HCT116 (cell line): ENCODE data around the gene FAP. TPM values are rescaled to one million over a fixed set of nuclear protein-coding genes. Genes with fewer than 3 reads are reported as not detected.

Experiments
- ATAC-seq: fragments of 200-7000 bp; cut with Tn5 transposase; 2 replicates; pipeline ENCODE4 v1.9.1; 2020; ENCODE audit warnings: mild to moderate bottlenecking, moderate library complexity
- BruUV-seq: library from RNA; stranded (reverse); fragments of 400-500 nt; replicated peaks from 2 replicates; lab custom pipeline; 2021; lab: Mats Ljungman, UMichigan
- CTCF ChIA-PET: fragments of 300-600 bp; sonication (Branson Sonifier 250); formaldehyde crosslinking; loops from one replicate; lab custom pipeline; 2021; ENCODE audit warnings: antibody characterized with exemption; lab: Charles Lee
- POLR2A ChIA-PET: fragments of 300-600, 350-600 bp; sonication (Branson Sonifier 250); formaldehyde crosslinking; loops from one replicate; lab custom pipeline; 2021; ENCODE audit warnings: antibody characterized with exemption; lab: Charles Lee
- RAD21 ChIA-PET, 2 experiments: fragments of 300-600 bp; sonication (Branson Sonifier 250); formaldehyde crosslinking; loops; one replicate each; lab custom pipeline; 2023; ENCODE audit warnings: low total read pairs in 2 of 2; ENCODE audit not compliant: uncharacterized antibody in 2 of 2, unreplicated experiment in 2 of 2, low non-redundant PET in 1 of 2; lab: Charles Lee
- DNase-seq: peaks from one replicate; pipeline ENCODE4 v3.0.0-alpha.2; 2010; ENCODE audit warnings: low read depth, low spot score
- H2AFZ ChIP-seq: fragments of 200-600 bp; shearing (Covaris generic), sonication (generic); 2 replicates; pipeline ENCODE4 v1.6.1; 2017; ENCODE audit warnings: low read depth, mixed run types, mixed read lengths, antibody characterized with exemption, low read length; ENCODE audit not compliant: poor library complexity, severe bottlenecking
- H3K27ac ChIP-seq: 2 replicates; pipeline ENCODE4 v1.5.1; 2012; ENCODE audit warnings: low read depth, low read length
- H3K27me3 ChIP-seq: fragments of 200-600 bp; sonication (generic); 2 replicates; pipeline ENCODE4 v1.6.1; 2016; ENCODE audit warnings: mixed run types, low read length, mixed read lengths; ENCODE audit not compliant: insufficient read depth
- H3K36me3 ChIP-seq, 2 experiments: fragments of 200-500 bp in 1 of 2; fragments of 200-600 bp in 1 of 2; sonication (Bioruptor generic) in 1 of 2; sonication (generic) in 1 of 2; 2 replicates each; pipeline versions ENCODE4 v1.5.1 to v1.6.1; 2014 to 2016; ENCODE audit warnings: low read length in 2 of 2, inconsistent platforms in 1 of 2, mixed read lengths in 1 of 2, mixed run types in 1 of 2; ENCODE audit not compliant: insufficient read depth in 2 of 2, control insufficient read depth in 1 of 2
- H3K4me1 ChIP-seq, 2 experiments: fragments of 200-600 bp in 1 of 2; sonication (generic) in 1 of 2; 2 replicates each; pipeline versions ENCODE4 v1.5.1 to v1.6.1; 2012 to 2017; ENCODE audit warnings: low read length in 2 of 2, inconsistent platforms in 1 of 2, mild to moderate bottlenecking in 1 of 2, mixed read lengths in 1 of 2, mixed run types in 1 of 2, moderate library complexity in 1 of 2; ENCODE audit not compliant: insufficient read depth in 2 of 2, control insufficient read depth in 1 of 2
- H3K4me2 ChIP-seq: fragments of 200-600 bp; sonication (generic); 2 replicates; pipeline ENCODE4 v1.6.1; 2017; ENCODE audit warnings: mixed run types, low read length, mixed read lengths
- H3K4me3 ChIP-seq, 2 experiments: fragments of 200-600 bp in 1 of 2; sonication (generic) in 1 of 2; replicated peaks in 1 of 2; 2 replicates each; pipeline ENCODE4 v1.5.1; 2011 to 2016; ENCODE audit warnings: low read length in 2 of 2, control low read depth in 1 of 2, low read depth in 1 of 2, mild to moderate bottlenecking in 1 of 2, mixed read lengths in 1 of 2, mixed run types in 1 of 2
- H3K79me2 ChIP-seq: fragments of 200-600 bp; sonication (generic); 2 replicates; pipeline ENCODE4 v1.6.1; 2017; ENCODE audit warnings: mild to moderate bottlenecking, mixed run types, low read length, moderate library complexity, mixed read lengths; ENCODE audit not compliant: insufficient read depth
- H3K9ac ChIP-seq: fragments of 200-600 bp; sonication (generic); 2 replicates; pipeline ENCODE4 v1.6.1; 2016; ENCODE audit warnings: low read length, mixed read lengths
- H3K9me2 ChIP-seq: fragments of 200-600 bp; sonication (generic), shearing (Covaris generic); 2 replicates; pipeline ENCODE4 v1.6.1; 2017; ENCODE audit warnings: mixed run types, mild to moderate bottlenecking, moderate library complexity; ENCODE audit not compliant: insufficient read depth
- H3K9me3 ChIP-seq, 2 experiments: fragments of 200-500 bp in 1 of 2; fragments of 200-600 bp in 1 of 2; sonication (Bioruptor generic) in 1 of 2; sonication (generic) in 1 of 2; 2 replicates each; pipeline ENCODE4 v1.6.1; 2014 to 2017; ENCODE audit warnings: low read length in 2 of 2, mixed read lengths in 2 of 2, inconsistent platforms in 1 of 2, low read depth in 1 of 2, mild to moderate bottlenecking in 1 of 2, mixed run types in 1 of 2, moderate library complexity in 1 of 2; ENCODE audit not compliant: control insufficient read depth in 1 of 2, insufficient read depth in 1 of 2
- H4K20me1 ChIP-seq: fragments of 200-600 bp; sonication (generic), shearing (Covaris generic); 2 replicates; pipeline ENCODE4 v1.6.1; 2017; ENCODE audit warnings: mixed run types, mild to moderate bottlenecking, moderate library complexity; ENCODE audit not compliant: insufficient read depth
- CBX3 ChIP-seq: IDR thresholded peaks from 2 replicates; pipeline ENCODE4 v1.6.1; 2012; ENCODE audit warnings: low read depth
- EGR1 ChIP-seq: IDR thresholded peaks from 2 replicates; pipeline ENCODE4 v1.6.1; 2012; ENCODE audit warnings: low read depth
- EZH2phosphoT487 ChIP-seq: fragments of 200-600 bp; IDR thresholded peaks from 2 replicates; pipeline ENCODE4 v1.6.1; 2018; ENCODE audit warnings: antibody characterized with exemption, borderline replicate concordance
- JUND ChIP-seq: IDR thresholded peaks from 2 replicates; pipeline ENCODE4 v1.6.1; 2012
- POLR2AphosphoS5 ChIP-seq: IDR thresholded peaks from 2 replicates; pipeline ENCODE4 v1.6.1; 2011; ENCODE audit warnings: mild to moderate bottlenecking, low read depth, low read length, moderate library complexity
- RAD21 ChIP-seq: IDR thresholded peaks from 2 replicates; pipeline ENCODE4 v1.6.1; 2012; ENCODE audit warnings: low read depth, mild to moderate bottlenecking
- YY1 ChIP-seq: IDR thresholded peaks from 2 replicates; pipeline ENCODE4 v1.6.1; 2011; ENCODE audit warnings: low read length, low read depth, moderate library complexity, mild to moderate bottlenecking; ENCODE audit not compliant: insufficient replicate concordance; ENCODE audit errors: extremely low read depth
- ZFX ChIP-seq: fragments of 450-650 bp; IDR thresholded peaks from 2 replicates; pipeline ENCODE4 v1.6.1; 2017
- ZNF274 ChIP-seq: fragments of 200-500 bp; sonication (Bioruptor generic); IDR thresholded peaks from 2 replicates; pipeline ENCODE4 v1.6.1; 2014; ENCODE audit warnings: mild to moderate bottlenecking, low read depth, low read length, inconsistent platforms
- intact Hi-C: fragments of 100-400 bp; cut with micrococcal nuclease; formaldehyde crosslinking; loops from 2 replicates; pipeline ENCODE4 v1.10.0; 2022
- total RNA-seq: library from RNA; stranded (reverse); gene quantifications from one replicate; pipeline ENCODE4 v1.2.1, GENCODE V29; 2021; ENCODE audit not compliant: unreplicated experiment
- TF ChIP-seq, protein P1 (sequence below): IDR thresholded peaks from 2 replicates; pipeline ENCODE4 v1.6.1; 2012
- TF ChIP-seq, protein P2 (sequence below): IDR thresholded peaks from 2 replicates; pipeline ENCODE4 v1.6.1; 2012
- TF ChIP-seq, protein P3 (sequence below): IDR thresholded peaks from 2 replicates; pipeline ENCODE4 v1.6.1; 2012; ENCODE audit warnings: low read depth

The FAP gene
- total RNA-seq, 1 experiment from 2014 or later = not detected

DNA sequence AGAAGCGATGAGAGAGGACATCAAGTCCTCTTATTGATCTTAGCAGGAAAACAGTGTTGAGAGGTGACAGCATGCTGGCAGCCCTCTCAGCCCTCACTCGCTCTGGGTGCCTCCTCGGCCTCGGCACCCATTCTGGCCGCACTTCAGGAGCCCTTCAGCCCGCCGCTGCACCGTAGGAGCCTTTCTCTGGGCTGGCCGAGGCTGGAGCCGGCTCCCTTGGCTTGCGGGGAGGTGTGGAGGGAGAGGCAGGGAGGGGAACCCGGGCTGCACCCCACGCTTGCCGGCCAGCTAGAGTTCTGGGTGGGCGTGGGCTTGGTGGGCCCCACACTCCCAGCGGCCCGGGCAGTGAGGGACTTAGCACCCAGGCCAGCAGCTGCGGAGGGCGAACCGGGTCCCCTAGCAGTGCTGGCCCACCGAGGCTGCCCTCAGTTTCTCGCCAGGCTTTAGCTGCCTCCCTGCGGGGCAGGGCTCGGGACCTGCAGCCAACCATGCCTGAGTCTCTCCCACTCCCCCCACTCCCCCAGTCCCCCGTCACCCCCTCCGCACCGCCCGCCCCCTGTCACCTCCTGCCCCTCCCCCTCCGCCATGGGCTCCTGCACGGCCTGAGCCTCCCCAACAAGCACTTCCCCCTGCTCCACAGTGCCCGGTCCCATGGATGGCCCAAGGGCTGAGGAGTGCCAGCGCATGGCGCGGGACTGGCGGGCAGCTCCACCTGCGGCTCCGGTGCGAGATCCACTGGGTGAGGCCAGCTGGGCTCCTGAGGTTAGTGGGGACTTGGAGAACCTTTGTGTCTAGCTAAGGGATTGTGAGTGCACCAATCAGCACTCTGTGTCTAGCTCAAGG lies 8.4 kb downstream of the FAP start:
- RAD21 ChIA-PET = no interaction called here
- H3K4me1 ChIP-seq = no peaks in the 10 kb centered on the region
- H3K9me3 ChIP-seq = no peaks in the 10 kb centered on the region
- no peak for DNase-seq
- no TSS peak for BruUV-seq
- no peak overlapping the region for H3K9ac ChIP-seq
- H2AFZ ChIP-seq = no peak overlapping the region
- H3K27ac ChIP-seq = no peak overlapping the region
- no peaks in the 10 kb centered on the region for H3K27me3 ChIP-seq
- no peak for TF ChIP-seq EGR1
- TF ChIP-seq, protein P1, sequence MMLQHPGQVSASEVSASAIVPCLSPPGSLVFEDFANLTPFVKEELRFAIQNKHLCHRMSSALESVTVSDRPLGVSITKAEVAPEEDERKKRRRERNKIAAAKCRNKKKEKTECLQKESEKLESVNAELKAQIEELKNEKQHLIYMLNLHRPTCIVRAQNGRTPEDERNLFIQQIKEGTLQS = no peak
- TF ChIP-seq CBX3 = no peak
- no peak for TF ChIP-seq YY1
- no peak for TF ChIP-seq EZH2phosphoT487
- no peak for TF ChIP-seq POLR2AphosphoS5
- TF ChIP-seq RAD21 = no peak
- no peak for TF ChIP-seq ZFX
- TF ChIP-seq JUND = no peak
- TF ChIP-seq, protein P2, sequence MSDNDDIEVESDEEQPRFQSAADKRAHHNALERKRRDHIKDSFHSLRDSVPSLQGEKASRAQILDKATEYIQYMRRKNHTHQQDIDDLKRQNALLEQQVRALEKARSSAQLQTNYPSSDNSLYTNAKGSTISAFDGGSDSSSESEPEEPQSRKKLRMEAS = no peak
- TF ChIP-seq ZNF274 = no peak
- TF ChIP-seq, protein P3, sequence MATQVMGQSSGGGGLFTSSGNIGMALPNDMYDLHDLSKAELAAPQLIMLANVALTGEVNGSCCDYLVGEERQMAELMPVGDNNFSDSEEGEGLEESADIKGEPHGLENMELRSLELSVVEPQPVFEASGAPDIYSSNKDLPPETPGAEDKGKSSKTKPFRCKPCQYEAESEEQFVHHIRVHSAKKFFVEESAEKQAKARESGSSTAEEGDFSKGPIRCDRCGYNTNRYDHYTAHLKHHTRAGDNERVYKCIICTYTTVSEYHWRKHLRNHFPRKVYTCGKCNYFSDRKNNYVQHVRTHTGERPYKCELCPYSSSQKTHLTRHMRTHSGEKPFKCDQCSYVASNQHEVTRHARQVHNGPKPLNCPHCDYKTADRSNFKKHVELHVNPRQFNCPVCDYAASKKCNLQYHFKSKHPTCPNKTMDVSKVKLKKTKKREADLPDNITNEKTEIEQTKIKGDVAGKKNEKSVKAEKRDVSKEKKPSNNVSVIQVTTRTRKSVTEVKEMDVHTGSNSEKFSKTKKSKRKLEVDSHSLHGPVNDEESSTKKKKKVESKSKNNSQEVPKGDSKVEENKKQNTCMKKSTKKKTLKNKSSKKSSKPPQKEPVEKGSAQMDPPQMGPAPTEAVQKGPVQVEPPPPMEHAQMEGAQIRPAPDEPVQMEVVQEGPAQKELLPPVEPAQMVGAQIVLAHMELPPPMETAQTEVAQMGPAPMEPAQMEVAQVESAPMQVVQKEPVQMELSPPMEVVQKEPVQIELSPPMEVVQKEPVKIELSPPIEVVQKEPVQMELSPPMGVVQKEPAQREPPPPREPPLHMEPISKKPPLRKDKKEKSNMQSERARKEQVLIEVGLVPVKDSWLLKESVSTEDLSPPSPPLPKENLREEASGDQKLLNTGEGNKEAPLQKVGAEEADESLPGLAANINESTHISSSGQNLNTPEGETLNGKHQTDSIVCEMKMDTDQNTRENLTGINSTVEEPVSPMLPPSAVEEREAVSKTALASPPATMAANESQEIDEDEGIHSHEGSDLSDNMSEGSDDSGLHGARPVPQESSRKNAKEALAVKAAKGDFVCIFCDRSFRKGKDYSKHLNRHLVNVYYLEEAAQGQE = no peak
- no peak for ATAC-seq
- H4K20me1 ChIP-seq = no peaks in the 10 kb centered on the region
- intact Hi-C loops = no loop called here
- no peaks in the 10 kb centered on the region for H3K79me2 ChIP-seq
- H3K9me2 ChIP-seq = 0 out of 2 replicates have a peak, but pooled peaks cover 4% of the 10 kb centered on the region
- POLR2A ChIA-PET = no interaction called here
- no peaks in the 10 kb centered on the region for H3K36me3 ChIP-seq
- H3K4me2 ChIP-seq = no peak overlapping the region
- H3K4me3 ChIP-seq = no peak overlapping the region
- CTCF ChIA-PET = no interaction called here
